ENCODE data around the gene ABL2. TPM values are rescaled to one million over a fixed set of nuclear protein-coding genes. Genes with fewer than 3 reads are reported as not detected.
"Not testable (repeated sequence)": the region's sequence is repeated elsewhere in the genome, so short reads cannot be mapped to it uniquely, and the experiment has no call there.

Gene ABL2
- total RNA-seq, 1 donor from 2014 or later = 23.9 TPM

DNA sequence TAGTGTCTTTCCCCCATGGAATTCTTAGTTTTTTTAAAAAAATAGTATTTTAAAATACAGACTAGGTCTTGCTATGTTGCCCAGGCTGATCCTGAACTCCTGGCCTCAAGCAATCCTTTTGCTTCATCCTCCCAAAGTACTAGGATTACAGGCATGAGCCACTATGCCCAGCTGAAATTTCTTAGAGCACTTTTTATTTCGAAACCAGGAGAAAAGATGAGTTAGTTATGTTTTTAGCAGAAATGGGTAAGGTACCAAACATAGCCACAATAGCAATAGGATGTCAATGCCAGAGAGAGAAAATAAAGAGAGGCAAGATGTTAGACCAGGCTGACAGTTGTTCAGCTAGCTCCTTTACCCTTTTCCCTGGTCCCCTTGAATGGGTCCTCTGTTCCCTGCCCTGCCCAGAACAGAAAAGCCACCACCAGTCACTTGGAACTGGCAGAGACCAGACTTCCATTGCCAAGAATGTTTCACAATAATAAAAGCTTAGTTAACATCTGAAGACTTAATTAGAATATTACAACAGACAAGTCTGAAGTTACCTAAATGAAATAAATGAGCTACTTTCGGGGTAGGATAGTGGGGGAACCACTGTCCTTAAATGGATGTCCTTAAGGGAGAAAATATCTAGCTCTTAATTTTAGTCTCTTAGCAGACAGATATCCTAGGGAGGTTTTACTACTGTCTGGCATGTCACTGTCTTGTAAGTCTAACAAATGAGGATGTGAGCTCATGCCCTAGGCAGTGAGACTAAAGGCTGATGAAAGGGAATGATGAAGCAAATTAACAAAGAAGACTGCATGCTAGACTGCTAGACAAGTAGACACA is 54.3 kb downstream of the ABL2 start:
- intact Hi-C loops (cut with DNase I) = loop anchor here (5.0 kb wide), 2 partner anchors 33 to 48 kb away; no protein-coding TSS in a partner anchor
- Histone ChIP-seq H3K4me1 (peaks cover 8 to 38% of the 10 kb centered on the region in 2 donors), H3K27ac (peak overlapping the region; percentile 48 to 57)

DNA sequence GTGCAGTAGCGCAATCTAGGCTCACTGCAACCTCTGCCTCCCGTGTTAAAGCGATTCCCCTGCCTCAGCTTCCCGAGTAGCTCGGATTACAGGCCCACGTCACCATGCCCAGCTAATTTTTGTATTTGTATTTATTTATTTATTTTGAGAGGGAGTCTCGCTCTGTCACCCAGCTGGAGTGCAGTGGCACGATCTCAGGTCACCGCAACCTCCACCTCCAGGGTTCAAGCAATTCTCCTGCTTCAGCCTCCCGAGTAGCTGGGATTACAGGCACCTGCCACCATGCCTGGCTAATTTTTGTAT is 59.1 kb downstream of the ABL2 start:
- intact Hi-C loops (cut with DNase I); H3K9me3 ChIP-seq; H3K27ac ChIP-seq; H3K36me3 ChIP-seq; H3K4me3 ChIP-seq; DNase-seq (ENCODE audit: low spot score in 2 of 2); H3K27me3 ChIP-seq: not testable (repeated sequence)
- peaks cover 4 to 16% of the 10 kb centered on the region in 2 donors for H3K4me1 ChIP-seq

More for the DNA sequence above, 54.3 kb downstream of the ABL2 start:
- TF ChIP-seq, protein P1, sequence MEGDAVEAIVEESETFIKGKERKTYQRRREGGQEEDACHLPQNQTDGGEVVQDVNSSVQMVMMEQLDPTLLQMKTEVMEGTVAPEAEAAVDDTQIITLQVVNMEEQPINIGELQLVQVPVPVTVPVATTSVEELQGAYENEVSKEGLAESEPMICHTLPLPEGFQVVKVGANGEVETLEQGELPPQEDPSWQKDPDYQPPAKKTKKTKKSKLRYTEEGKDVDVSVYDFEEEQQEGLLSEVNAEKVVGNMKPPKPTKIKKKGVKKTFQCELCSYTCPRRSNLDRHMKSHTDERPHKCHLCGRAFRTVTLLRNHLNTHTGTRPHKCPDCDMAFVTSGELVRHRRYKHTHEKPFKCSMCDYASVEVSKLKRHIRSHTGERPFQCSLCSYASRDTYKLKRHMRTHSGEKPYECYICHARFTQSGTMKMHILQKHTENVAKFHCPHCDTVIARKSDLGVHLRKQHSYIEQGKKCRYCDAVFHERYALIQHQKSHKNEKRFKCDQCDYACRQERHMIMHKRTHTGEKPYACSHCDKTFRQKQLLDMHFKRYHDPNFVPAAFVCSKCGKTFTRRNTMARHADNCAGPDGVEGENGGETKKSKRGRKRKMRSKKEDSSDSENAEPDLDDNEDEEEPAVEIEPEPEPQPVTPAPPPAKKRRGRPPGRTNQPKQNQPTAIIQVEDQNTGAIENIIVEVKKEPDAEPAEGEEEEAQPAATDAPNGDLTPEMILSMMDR (IDR thresholded peaks at IDR 0.05) = no peak
- Histone ChIP-seq H3K36me3 (no peaks in the 10 kb centered on the region), H3K4me3 (no peak overlapping the region), H3K27me3 (no peaks in the 10 kb centered on the region), H3K9me3 (no peaks in the 10 kb centered on the region)
- no peak for DNase-seq (ENCODE audit: low spot score in 2 of 2)

DNA sequence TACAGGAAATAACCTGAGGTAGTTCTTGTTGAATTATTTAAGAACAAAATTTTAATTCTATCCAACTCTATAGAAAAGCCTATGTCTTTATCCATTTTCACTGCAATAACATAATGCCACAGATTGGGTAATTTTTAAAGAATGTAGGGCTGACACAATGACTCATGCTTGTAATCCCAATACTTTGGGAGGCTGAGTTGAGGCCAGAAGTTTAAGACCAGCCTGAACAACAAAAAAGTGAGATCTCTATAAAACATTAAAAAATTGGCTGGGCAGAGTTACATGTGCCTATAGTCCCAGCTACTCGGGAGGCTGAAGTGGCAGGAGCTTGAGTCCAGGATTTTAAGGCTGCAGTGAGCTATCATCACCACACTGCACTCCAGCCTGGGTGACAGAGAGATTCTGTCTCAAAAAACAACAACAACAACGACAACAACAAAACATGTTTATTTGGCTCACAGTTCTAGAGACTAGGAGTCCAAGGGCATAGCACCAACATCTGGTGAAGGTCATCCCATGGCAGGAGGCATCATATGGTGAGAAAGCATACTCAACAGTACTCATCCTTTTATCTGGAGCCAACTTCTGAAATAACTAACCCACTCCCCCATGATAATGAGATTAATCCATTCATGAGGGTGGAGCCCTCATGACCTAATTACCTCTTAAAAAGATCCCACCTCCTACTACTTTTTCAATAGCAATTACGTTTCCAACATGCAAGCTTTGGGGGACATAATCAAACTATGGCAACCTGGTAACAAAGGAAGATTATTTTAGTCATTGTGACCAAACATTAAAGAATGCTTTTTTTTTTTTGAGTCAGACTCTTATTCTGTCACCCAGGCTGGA is 59.6 kb downstream of the ABL2 start:
- Histone ChIP-seq H3K9me3 (no peaks in the 10 kb centered on the region), H3K4me3 (no peak overlapping the region), H3K27me3 (no peaks in the 10 kb centered on the region), H3K4me1 (peaks cover 4 to 10% of the 10 kb centered on the region in 2 donors), H3K36me3 (no peaks in the 10 kb centered on the region), H3K27ac (no peak overlapping the region)
- TF ChIP-seq, protein P1 (IDR thresholded peaks at IDR 0.05) = no peak
- no peak for DNase-seq (ENCODE audit: low spot score in 2 of 2)
- intact Hi-C loops (cut with DNase I) = no loop called here

DNA sequence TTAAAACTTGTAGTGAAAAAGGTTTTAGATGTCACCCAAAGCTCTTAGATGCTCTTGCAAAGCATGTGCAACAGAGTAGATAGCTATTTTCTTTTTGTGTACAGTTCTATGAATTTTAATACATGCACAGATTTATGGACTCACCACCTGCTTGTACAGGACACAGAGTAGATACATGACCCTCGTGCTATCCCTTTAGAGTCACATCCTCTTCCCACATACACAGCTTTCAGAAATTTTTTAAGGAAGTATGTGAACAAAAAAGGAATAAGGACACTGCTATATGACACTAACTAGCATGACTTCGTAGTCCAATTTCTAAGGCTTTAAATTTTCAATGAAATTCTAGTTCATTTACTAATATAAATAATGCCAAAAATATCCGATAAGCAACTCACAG is 60.9 kb downstream of the ABL2 start:
- H3K9me3 ChIP-seq = no peaks in the 10 kb centered on the region
- H3K27ac ChIP-seq = no peak overlapping the region
- no peak for DNase-seq (ENCODE audit: low spot score in 2 of 2)
- H3K27me3 ChIP-seq = no peaks in the 10 kb centered on the region
- intact Hi-C loops (cut with DNase I) = no loop called here
- H3K36me3 ChIP-seq = no peaks in the 10 kb centered on the region
- TF ChIP-seq, protein P1 (IDR thresholded peaks at IDR 0.05) = no peak
- H3K4me3 ChIP-seq = no peak overlapping the region
- peaks cover 4 to 10% of the 10 kb centered on the region in 2 donors for H3K4me1 ChIP-seq

DNA sequence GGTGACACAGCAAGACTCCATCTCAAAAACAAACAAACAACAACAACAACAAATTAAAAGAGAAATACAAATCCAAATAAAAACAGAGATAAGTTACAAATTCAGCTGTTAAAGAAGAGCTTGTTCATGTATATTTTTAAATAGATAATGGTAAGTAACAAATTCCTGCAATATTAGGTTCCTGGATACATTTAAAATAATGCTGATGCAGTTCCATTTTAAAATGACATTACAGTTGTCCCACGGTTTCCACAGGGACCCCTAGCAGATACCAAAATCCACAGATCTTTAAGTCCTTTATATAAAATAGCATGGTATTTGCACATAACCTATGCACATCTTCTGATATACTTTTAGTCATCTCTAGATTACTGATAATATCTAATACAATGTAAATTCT is 61.5 kb downstream of the ABL2 start:
- TF ChIP-seq, protein P1 (IDR thresholded peaks at IDR 0.05) = no peak
- Histone ChIP-seq H3K27me3 (no peaks in the 10 kb centered on the region), H3K4me1 (peaks cover 4 to 10% of the 10 kb centered on the region in 2 donors), H3K9me3 (no peaks in the 10 kb centered on the region), H3K27ac (no peak overlapping the region), H3K36me3 (no peaks in the 10 kb centered on the region), H3K4me3 (no peak overlapping the region)
- intact Hi-C loops (cut with DNase I) = no loop called here
- DNase-seq (ENCODE audit: low spot score in 2 of 2) = no peak

DNA sequence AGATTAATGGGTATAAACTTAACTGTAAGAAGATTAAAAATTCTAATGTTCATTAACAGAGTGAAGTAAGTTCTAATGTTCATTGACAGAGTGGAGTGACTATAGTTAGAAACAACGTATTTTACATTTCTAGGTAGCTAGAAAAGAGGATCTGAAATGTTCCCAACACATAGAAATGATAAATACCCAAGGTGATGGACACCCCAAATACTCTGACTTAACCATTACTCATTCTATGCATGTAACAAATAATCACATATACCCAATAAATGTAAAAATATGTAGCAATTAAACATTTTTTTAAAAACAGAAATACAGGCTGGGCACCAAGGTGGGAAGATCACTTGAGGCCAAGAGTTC is 62.1 kb downstream of the ABL2 start:
- TF ChIP-seq, protein P1 (IDR thresholded peaks at IDR 0.05) = no peak
- intact Hi-C loops (cut with DNase I) = no loop called here

More for the DNA sequence above, 62.1 kb downstream of the ABL2 start:
- Histone ChIP-seq H3K4me3 (no peak overlapping the region), H3K36me3 (no peaks in the 10 kb centered on the region), H3K4me1 (peaks cover 4 to 10% of the 10 kb centered on the region in 2 donors), H3K27me3 (no peaks in the 10 kb centered on the region), H3K27ac (no peak overlapping the region), H3K9me3 (no peaks in the 10 kb centered on the region)
- no peak for DNase-seq (ENCODE audit: low spot score in 2 of 2)
